Activated T-cell treated with anti-CD3 and anti-CD28 coated beads for 4 hours (primary cell): ENCODE results near the gene BACH1.
A peak's percentile ranks its signal among the peaks of the same experiment; 100 is the strongest.

Experiments
- DNase-seq: peaks from one replicate; pipeline ENCODE4 v3.0.0-alpha.2; 2020

Gene BACH1

DNA sequence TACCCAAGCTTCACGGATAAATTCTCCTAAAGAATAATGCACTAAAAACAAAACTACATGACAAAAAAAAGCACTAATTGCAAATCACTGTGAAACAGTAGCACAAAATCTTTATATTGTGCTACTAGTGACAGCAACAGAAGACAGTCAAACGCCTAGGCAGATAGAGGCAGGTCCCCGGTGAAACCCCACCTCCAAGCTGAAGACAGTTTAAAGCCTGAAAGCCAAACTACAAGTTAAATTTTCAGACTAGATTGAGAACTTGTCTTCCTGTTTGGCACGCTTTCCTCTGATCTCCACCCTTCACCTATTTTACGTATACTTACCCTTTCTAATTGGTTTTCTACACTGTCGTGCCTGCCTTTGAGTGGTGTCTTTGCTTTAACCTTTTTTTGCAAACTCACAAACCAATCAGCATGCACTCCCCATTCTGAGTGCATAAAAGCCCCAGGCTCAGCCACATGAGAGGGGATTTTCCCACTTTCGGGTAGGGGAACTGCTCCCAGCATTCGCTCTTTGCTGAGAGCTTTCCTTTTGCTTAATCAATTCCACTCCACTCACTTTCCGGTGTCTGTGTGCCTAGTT, 3.6 kb upstream of the BACH1 start:
- DNase-seq: no peak

DNA sequence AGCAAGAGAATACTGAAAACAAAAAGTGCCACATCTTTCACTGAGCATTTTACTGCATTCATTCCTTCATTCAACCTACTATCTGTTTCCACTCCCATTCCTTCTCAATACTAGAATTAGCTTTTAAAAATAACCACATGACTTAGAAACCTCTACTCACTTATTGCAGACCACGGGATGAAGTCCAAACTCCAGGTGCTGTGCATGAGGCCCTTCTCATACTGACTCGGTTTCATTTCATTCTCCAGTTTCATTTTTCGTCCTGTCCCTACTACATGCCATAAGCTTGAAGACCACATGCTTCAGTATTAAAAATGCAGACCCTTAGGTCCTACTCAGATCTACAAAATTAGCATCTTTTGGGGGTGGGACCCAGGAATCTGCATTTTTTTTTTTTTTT, 2.3 kb upstream of the BACH1 start:
- no peak for DNase-seq

DNA sequence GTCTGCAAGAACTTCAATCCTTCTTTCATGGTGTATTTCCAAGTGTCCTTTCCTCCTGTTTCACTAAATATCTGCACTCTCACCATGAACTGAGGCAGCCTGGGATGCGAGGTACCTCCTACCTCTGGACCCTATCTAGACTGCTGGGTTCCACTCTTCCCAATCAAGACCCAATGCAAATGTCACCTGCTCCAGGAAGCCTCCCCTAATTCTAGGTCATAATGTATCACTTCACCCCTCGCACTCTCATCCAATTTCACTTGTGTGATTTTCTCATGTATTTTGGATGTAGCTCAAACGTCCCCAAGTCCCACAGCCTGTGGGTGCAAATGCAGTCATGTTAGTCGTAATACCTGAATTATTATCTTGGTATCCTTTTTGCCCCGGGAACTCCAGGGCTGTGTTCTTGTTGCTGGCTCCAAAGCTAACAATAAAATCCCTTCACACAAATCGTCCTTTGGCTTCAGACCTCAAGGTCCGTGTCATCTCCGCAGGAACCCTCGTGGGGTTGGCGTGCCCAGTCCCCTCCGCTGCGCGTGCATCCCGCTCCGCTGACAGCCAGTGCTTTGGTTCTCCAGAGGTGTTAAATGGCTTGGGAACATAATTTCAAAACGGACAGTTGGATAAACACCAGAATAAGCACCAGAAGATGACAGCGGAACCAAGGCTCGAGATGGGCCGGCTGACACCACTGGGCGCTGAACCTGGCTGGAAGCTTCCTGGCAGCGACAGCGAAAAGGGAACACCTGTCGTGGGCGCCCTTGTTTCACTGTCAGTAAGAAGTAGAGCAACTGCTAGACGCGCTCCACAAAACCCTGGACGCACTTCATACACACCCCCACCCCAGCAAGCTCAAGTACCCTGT, 1.0 kb upstream of the BACH1 start:
- no peak for DNase-seq

DNA sequence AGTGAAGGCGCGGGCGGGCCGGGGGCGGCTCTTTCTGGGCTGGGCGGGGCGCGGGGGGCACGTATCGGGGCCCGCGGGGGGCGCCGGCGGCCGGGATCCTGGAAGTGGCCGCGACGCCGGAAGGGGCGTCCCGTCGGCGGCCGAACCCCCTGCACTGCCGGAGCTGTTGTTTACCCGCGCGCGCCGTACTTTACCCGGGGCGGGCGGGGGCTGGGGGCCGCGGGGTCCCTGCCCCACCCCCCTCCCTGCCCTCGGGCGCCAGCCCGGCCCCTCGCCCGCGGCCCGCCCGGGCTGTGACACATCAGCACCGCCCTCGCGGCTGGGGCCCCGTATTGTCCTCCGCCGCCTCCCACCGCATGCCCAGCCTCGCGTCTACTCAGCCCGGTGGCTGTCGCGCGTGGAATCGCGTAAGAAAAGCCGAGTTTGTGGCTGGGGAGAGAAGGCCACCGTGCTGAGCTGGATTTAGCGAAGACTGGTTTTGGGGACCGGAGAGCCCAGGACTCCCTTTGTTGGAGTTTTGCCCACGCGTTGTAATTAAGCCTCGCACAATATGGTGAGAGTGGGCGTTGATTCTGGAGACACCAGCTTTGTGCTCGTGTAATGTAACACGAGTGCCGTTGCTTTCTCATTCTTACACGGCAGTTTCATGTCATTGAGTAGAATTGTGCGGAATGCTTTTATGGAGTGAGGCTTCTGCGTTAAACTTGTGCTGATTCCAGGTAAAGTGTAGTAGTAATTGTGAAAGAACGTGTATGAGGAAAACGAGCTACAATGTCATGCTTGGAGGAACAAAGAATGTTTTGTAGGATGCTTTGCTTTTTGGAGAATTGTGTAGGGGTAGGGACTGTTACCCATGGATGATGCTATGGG, 559 bp downstream of the BACH1 start:
- peak; percentile 62 for DNase-seq

DNA sequence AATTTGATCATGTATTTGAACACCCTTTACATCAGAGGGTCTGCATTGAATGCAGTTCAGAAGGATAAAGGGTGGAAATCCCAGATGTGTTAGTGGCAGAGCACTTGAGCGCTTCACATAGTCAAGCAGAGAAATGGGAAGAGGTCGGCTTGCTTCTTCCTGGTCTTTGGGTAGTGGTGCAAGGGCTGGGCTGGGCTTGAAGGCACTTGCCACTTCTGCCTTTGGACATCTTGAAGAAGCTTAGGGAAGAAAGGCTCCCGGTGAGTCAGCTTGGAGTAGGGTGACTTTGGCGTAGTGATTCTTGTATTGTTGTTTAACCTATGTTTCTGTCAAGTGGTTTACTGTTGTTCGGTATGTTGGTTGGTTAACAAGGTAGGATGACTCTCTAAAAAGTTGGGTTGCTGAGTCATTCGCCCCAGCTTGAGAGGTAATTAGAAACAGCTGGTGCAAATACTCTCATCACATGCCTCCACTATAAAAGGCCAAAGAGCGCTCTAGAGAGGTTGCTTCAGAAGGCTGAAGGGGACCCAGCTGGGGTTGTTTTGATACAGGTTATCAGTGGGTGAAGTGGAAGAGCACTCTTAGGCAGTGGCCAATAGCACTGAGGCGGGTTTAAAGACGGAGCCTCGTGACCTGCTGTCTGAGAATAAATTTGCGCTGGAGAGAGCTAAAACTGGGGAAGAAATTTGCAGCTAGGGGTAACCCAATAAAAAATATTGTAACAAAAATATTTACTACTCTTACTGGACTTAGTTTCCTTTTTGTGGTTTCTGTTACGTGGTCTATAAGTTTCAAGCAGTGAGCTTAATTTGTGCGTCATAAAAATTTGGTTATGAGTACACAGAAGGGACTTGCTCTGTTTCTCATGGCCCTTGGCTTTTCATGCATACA, 1.4 kb downstream of the BACH1 start:
- DNase-seq: peak; percentile 38

DNA sequence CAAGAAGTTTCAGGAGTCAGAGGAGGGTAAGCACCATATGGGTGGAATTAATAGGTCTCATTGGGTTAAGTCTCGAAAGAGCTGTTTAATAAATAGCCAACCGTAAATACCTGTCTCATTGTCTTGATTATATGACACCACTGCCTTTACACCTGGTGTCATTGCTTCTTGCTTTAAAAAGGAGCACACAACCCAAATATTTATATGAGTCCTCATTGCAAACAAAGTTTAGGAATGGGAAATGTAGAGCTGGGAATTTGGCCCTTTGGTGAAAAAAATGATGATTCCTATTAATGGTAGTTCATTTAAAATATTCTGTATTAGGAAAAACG, 2.1 kb downstream of the BACH1 start:
- no peak for DNase-seq

DNA sequence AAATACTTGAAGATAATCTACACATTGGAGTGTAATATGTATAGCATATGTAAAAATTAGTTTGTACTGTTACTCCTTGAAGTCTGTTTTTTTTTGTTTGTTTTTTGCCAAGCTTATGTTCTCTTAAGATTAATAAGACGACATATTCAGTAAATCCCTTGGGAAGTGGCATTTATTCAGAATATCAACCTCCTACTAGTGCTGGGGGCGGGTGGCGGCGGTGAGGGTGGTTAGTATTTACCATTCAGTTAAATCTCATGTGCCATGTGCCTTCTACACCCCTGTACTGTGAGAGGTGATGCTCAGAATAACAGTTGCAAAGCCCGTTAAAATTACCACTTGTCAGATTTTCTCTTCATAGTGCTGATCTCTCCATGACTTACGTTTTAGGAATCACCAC, 3.0 kb downstream of the BACH1 start:
- DNase-seq: no peak

DNA sequence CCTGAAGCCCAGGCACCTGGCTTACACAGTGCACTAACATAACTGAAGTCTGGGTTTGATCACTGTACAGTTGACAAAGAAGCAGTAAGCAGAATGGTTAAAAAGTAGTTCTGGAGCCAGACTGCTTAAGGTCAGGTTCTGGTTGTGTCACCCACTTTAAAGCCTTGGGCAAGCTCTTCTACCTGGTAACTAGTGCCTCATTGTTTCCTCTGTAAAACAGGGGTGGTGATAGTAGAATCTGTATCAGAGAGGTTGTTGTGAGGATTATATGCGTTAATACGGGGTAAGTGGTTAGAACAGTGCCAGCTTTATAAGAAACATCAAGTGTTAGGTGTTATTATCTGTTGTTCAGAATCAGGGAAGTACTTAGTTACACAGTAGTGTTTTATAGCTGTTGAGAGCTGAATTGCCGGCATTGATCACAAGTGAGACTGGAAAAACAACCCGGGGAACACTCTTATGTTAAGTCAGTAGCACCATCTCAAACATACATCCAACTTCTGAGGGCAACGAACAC, 3.7 kb downstream of the BACH1 start:
- no peak for DNase-seq

DNA sequence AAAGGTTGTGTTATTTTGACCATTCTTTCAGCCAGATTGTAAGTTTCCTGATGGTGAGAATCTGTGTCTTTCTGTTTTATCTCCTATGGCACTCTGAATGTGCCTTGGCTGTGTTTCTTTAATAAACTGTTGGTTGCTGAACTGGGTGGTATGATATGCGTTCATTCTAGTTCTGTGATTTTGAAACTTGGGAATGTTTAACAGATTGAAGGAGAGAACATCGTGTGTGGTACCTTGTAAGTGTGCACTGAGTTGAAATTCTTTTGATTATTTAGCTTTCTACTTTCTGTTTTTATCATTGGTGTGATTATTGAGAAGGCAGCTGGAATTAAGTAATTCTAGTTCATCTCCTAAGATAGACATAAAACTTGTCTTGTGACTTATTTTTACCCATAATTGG, 4.6 kb downstream of the BACH1 start:
- DNase-seq: no peak

DNA sequence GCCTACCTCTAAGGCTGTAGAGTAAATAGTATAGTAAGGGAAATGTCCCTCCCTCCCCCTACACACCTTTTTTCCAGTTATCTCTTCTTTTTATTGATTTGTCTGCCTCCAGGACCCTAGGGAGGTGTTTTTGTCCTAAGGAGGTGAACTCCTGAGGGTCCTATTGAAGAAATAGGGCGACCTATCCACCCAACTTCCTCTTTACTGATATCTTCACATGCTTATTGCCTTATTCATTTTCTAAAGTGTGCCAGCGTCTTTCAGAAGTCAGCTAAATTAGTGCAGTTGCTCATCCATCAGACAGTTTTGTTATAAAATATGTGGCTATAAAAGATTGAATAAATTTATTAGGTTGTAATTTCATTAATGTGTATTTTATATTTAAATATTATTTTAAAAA, 5.9 kb downstream of the BACH1 start:
- no peak for DNase-seq

DNA sequence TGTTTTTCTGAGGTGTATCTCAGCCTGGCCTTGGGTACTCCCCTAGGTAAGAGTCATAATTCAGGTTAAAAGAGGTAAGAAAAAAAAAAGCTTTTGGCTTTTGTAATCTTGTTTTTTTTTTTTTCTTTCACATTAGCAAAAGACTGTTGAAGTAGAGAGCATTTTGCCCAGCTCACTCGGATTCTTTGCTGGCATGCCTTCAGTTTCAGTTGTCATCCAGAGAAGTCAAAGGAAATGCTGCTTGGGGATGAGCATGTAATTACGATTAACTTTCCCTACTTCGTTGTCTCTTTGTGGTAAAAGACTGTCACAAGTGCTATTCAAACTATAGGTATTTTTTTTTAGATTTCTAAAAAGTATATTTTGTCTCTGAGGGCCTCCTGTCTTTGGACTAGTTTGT, 6.3 kb downstream of the BACH1 start:
- DNase-seq: no peak

DNA sequence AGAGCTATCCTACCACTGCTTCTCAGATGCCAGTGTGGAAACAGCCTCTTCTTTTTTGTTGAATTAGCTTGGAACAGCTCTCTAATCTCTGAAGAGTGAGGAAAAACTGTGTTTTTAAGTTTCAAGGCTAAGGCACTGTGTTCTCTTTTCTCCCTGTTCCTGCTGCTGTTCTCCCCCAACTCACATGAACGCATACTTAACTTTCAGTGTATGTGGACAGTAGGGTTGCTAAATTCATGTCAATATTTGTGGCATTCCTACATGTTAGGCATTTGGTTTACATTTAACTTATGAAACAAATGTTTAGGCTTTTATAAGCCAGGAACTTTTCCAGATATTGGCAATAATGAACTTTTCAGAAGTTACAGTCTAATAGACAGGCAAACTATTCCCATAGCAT, 6.8 kb downstream of the BACH1 start:
- no peak for DNase-seq

DNA sequence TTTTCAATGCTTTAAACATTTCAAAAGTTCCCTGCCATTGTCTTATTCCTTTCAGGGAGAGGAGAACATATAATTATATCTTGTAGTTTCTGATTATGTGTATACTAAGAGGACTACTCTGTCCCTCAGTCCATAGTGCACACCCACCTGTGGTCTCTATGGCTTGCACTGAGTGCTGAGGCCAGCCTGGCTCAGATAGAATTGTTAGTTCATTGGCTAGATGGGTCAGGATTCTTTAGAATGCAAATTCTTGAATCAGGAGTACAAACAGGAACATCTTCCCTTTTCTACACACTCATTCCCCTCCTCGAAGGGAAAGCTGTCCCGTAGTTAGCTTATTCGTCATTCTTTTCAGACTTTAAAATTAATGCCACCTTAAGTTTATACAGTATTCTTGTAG, 8.2 kb downstream of the BACH1 start:
- DNase-seq: no peak

DNA sequence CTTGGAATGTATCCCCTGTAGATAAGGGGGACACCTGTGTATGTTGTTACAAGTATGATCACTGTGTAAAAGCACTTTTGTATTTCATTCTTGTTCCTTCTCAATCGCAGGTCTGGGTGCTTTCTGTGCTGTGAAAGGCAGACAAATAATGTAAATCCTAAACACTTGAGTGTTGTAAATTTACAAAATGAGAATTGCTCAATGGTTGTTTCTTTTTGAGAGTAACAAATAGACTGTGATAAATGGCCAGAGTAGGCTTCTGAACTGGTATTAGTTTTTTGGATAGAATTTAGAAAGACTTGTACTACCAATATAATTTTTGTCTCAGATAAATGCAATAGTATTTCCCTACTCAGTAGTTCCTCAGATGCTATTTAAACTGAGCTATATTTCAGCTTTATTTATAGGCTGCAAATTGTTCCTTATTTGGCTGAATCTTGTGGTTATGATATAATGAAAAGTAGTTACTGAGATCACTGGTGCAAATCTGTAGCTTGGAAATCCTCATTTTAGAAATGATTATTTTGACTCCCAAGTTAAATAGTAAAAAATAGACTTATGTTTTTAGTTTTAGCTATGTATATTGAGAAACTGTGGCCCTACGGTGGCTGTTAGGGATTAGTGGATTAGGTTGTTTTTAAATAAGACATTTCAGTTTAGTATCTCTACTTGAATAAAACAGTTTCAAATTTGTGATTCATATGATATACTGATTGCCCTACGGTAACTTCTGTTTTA, 9.2 kb downstream of the BACH1 start:
- no peak for DNase-seq

DNA sequence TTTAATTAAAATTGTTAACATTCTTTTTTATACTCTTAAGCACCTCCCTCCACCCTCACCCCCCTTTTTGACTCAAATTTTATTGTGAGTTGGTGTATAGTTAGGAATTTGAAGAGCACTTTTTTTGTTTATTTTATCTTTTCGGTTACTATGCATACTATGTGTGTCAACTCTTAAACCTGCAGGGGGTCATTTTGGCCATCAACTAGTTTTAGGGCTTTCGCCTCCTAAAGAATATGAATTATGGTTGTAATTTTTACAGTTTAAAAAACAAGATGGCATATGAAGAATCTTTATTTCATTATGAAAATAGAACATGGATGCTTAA, 9.7 kb downstream of the BACH1 start:
- DNase-seq: no peak

DNA sequence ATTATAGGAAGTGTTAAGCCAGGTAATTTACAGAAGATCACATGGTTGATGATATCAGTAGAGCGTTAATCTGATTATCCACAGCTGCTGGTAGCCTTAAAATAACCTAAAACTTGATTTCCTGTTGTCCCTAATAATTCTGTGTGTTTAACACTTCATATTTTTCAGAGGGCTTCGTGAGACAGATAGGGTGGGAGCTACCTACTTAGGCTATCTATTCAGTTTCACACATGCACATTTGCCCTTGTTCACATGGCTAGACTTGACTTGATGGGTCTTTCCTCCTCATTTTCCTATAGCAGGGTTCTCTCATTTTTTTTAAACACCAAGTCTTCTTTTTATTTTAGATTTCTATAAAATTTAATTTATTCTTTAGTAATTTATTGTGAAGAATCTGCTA, 11.0 kb downstream of the BACH1 start:
- no peak for DNase-seq

DNA sequence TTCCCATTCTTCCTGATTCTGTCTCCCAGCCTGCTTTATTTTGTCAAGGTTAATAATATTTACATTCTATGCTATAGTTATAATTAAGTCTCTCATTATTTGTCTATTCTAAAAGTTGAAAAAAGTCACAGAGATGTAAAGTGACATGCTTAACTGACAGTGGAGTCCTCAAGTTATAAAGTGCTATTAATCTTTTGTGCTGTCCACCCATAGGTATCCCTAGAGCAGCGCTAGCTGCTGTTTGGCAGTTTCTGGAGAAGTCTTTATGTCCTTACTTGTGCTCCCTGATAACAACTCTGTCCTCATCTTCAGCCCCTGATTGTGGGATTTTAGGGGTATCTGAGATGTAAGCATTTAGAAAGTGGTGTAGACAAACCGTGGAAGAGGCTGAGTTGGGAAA, 13.1 kb downstream of the BACH1 start:
- no peak for DNase-seq

DNA sequence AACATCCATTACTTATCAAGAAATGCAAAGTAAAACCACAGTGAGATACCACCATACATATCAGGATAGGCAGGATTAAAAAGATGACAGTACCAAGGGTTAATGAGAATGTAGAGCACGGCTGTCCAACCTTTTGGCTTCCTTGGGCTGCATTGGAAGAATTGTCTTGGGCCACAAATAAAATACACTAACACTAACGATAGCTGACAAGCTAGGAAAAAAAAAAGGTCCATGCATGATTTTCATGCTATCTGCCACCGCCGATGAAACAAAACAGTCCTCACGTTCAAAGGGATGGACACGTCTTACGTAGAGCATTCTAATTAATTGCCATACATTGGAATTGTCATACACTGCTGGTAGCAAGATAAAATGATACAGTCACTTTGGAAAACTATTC, 14.3 kb downstream of the BACH1 start:
- DNase-seq: no peak

DNA sequence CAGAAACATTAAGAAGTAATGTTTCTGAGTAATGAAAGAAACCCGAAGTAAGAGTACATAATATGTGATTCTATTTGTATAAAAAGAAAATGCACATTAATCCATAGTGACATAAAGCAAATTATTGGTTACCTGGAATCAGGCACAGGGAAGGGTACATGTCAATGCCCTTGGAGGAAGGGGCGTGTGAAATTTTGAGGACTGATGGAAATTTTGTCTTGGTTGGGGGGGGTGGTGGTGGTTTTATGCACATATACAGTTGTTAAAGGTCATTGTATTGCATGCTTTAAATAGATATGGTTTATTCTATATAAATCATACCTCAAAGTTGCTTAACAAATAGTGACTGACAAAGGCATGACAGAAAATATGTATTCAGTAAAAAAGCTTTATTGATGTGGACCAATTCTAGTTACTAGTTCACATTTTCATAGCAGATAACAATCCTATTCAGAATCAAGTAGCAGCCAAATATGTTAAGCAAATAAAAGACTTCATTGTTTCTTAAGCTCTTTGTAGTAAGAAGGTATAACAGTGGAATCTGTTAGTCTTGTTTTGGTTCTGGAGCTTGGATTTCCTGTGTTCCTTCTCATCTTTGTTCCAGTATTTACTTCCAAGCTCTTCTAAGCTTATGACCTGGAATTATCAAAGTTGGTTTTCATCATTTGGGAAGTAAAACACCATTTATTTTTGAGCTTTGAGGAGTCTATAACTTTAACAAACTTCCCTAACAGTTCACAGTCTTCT, 15.1 kb downstream of the BACH1 start:
- DNase-seq: no peak

DNA sequence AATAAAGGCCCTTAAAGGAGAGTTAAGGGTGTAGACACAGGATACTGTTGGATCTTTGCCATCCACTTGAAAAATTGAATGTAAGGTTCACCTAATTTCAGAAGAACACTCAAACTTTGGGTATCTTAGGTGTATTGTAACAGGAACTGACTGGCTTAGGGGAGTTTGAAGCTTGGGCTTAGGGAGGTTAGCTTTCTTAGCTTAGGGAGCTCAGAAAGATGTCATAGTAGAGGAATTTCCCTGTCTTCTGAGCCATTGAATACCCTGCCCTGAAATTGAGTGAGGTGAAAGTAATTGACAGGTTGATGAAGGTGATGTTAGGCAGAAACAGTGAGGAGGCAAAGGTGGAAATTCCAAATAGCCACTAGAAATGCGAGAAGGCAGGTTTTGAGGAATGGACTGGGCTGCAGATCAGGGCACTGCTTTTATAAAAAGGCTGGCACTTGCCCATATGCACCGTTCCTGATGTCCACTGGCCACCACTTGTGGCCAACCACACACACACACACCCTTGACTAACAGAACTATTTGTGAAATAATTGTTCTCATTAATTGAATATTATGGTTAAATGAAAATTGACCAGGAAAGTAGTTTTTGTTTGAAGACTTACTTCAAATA, 16.5 kb downstream of the BACH1 start:
- no peak for DNase-seq
